ENCODE results near the gene FGFR4.

DNA sequence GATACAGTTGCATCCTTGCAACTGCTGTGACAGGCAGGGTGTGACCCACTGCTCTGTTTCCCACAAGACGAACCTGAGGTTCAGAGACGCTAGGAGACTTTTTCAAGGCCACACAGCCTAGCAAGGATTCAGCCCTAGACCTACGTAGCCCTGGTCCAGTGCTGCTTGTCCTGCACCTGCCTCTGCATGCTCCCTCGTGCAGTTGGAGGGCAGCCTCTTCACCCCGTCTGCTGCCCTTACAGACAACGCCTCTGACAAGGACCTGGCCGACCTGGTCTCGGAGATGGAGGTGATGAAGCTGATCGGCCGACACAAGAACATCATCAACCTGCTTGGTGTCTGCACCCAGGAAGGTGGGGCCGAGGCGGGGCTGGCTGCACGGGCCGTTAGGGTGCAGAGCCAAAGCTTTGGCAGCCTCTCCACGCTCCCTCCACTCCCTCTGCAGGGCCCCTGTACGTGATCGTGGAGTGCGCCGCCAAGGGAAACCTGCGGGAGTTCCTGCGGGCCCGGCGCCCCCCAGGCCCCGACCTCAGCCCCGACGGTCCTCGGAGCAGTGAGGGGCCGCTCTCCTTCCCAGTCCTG is 8.5 kb downstream of the FGFR4 start:
- TF ChIP-seq, protein P1, sequence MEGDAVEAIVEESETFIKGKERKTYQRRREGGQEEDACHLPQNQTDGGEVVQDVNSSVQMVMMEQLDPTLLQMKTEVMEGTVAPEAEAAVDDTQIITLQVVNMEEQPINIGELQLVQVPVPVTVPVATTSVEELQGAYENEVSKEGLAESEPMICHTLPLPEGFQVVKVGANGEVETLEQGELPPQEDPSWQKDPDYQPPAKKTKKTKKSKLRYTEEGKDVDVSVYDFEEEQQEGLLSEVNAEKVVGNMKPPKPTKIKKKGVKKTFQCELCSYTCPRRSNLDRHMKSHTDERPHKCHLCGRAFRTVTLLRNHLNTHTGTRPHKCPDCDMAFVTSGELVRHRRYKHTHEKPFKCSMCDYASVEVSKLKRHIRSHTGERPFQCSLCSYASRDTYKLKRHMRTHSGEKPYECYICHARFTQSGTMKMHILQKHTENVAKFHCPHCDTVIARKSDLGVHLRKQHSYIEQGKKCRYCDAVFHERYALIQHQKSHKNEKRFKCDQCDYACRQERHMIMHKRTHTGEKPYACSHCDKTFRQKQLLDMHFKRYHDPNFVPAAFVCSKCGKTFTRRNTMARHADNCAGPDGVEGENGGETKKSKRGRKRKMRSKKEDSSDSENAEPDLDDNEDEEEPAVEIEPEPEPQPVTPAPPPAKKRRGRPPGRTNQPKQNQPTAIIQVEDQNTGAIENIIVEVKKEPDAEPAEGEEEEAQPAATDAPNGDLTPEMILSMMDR (IDR thresholded peaks at IDR 0.05; ENCODE audit: low read depth, low read length), result no peak
- no peak for TF ChIP-seq EZH2phosphoT487 (IDR thresholded peaks at IDR 0.05; ENCODE audit: low read depth)
